ENCODE measurements around the gene FBXL15.

FBXL15 gene

GRCh38 chr10:102421507-102421756 is 796 bp downstream of the FBXL15 start:
- TF ChIP-seq POU6F1 (CRISPR knock-in tag; IDR thresholded peaks at IDR 0.05; ENCODE audit: borderline replicate concordance, low read depth), result no peak
- TF ChIP-seq CREB5 (CRISPR knock-in tag; IDR thresholded peaks at IDR 0.05; ENCODE audit: low read depth), result no peak
- no peak for TF ChIP-seq ZNF8 (CRISPR knock-in tag; IDR thresholded peaks at IDR 0.05)
- TF ChIP-seq ZFP3 (CRISPR knock-in tag; IDR thresholded peaks at IDR 0.05), result no peak
- TF ChIP-seq PPARA (CRISPR knock-in tag; IDR thresholded peaks at IDR 0.05; ENCODE audit: borderline replicate concordance), result no peak
- TF ChIP-seq GLIS3 (CRISPR knock-in tag; IDR thresholded peaks at IDR 0.05), result no peak
- TF ChIP-seq ZC3H10 (CRISPR knock-in tag; IDR thresholded peaks at IDR 0.05), result no peak
- TF ChIP-seq TCF4 (CRISPR knock-in tag; IDR thresholded peaks at IDR 0.05; ENCODE audit: borderline replicate concordance), result no peak
- TF ChIP-seq OSR1 (CRISPR knock-in tag; IDR thresholded peaks at IDR 0.05), result no peak
- no peak for TF ChIP-seq SNAI2 (CRISPR knock-in tag; IDR thresholded peaks at IDR 0.05)
- TF ChIP-seq ESRRG (CRISPR knock-in tag; IDR thresholded peaks at IDR 0.05), result no peak
- no peak for TF ChIP-seq ARNTL (CRISPR knock-in tag; IDR thresholded peaks at IDR 0.05; ENCODE audit: borderline replicate concordance, low read depth)
- TF ChIP-seq ZFP30 (CRISPR knock-in tag; IDR thresholded peaks at IDR 0.05), result no peak
- TF ChIP-seq RARB (CRISPR knock-in tag; IDR thresholded peaks at IDR 0.05), result no peak
- TF ChIP-seq TSHZ2 (CRISPR knock-in tag; IDR thresholded peaks at IDR 0.05), result no peak
- TF ChIP-seq, protein P1, sequence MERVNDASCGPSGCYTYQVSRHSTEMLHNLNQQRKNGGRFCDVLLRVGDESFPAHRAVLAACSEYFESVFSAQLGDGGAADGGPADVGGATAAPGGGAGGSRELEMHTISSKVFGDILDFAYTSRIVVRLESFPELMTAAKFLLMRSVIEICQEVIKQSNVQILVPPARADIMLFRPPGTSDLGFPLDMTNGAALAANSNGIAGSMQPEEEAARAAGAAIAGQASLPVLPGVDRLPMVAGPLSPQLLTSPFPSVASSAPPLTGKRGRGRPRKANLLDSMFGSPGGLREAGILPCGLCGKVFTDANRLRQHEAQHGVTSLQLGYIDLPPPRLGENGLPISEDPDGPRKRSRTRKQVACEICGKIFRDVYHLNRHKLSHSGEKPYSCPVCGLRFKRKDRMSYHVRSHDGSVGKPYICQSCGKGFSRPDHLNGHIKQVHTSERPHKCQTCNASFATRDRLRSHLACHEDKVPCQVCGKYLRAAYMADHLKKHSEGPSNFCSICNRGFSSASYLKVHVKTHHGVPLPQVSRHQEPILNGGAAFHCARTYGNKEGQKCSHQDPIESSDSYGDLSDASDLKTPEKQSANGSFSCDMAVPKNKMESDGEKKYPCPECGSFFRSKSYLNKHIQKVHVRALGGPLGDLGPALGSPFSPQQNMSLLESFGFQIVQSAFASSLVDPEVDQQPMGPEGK (CRISPR knock-in tag; IDR thresholded peaks at IDR 0.05; ENCODE audit: borderline replicate concordance), result no peak
- no peak for TF ChIP-seq CSRNP3 (CRISPR knock-in tag; IDR thresholded peaks at IDR 0.05)
- no peak for TF ChIP-seq BACH2 (CRISPR knock-in tag; IDR thresholded peaks at IDR 0.05; ENCODE audit: borderline replicate concordance)
- TF ChIP-seq ISL1 (CRISPR knock-in tag; IDR thresholded peaks at IDR 0.05), result no peak
- ATAC-seq, result no peak; the same call in 2 of the 3 replicates

DNA sequence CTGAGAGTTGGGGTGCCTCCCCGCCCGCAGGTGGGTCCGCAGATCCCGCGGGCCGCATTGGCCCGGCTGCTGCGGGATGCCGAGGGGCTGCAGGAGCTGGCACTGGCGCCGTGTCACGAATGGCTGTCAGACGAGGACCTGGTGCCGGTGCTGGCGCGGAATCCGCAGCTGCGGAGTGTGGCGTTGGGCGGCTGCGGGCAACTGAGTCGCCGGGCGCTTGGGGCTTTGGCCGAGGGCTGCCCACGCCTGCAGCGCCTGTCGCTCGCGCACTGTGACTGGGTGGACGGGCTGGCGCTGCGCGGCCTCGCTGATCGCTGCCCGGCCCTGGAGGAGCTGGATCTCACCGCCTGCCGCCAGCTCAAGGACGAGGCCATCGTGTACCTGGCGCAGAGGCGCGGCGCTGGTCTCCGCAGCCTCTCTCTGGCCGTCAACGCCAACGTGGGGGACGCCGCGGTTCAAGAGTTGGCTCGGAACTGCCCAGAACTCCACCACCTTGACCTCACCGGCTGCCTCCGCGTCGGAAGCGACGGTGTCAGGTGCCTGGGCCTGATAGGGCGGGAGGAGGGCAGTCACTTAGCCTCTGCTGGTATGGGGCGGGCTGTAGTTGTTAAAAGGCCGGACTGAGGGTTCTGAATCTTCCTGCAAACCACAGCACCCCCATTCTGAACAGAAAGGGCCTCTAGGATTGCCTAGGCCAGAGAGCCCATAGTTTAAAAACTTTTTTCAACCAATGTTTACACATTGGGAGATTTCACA is 1.3 kb downstream of the FBXL15 start:
- ATAC-seq, result peak; percentile 16
- TF ChIP-seq ZFP30 (CRISPR knock-in tag; IDR thresholded peaks at IDR 0.05) (no peak), OSR1 (CRISPR knock-in tag; IDR thresholded peaks at IDR 0.05) (no peak), TSHZ2 (CRISPR knock-in tag; IDR thresholded peaks at IDR 0.05) (no peak), BACH2 (CRISPR knock-in tag; IDR thresholded peaks at IDR 0.05; ENCODE audit: borderline replicate concordance) (no peak), SNAI2 (CRISPR knock-in tag; IDR thresholded peaks at IDR 0.05) (no peak)

All from SK-N-SH treated with all-trans-retinoic acid at 6 μM for 48 hours (cell line).